ENCODE data around the gene ABCG1.

ABCG1 gene

GRCh38 chr21:42250422-42251403, 31.8 kb downstream of the ABCG1 start:
- TF ChIP-seq, protein P1, sequence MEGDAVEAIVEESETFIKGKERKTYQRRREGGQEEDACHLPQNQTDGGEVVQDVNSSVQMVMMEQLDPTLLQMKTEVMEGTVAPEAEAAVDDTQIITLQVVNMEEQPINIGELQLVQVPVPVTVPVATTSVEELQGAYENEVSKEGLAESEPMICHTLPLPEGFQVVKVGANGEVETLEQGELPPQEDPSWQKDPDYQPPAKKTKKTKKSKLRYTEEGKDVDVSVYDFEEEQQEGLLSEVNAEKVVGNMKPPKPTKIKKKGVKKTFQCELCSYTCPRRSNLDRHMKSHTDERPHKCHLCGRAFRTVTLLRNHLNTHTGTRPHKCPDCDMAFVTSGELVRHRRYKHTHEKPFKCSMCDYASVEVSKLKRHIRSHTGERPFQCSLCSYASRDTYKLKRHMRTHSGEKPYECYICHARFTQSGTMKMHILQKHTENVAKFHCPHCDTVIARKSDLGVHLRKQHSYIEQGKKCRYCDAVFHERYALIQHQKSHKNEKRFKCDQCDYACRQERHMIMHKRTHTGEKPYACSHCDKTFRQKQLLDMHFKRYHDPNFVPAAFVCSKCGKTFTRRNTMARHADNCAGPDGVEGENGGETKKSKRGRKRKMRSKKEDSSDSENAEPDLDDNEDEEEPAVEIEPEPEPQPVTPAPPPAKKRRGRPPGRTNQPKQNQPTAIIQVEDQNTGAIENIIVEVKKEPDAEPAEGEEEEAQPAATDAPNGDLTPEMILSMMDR (conservative IDR thresholded peaks at IDR 0.05; ENCODE audit: low read depth, low read length) = no peak
- H4K20me1 ChIP-seq (ENCODE audit: insufficient read depth) = no peaks in the 10 kb centered on the region
- no peaks in the 10 kb centered on the region for H3K4me1 ChIP-seq (ENCODE audit: low read depth, poor library complexity, severe bottlenecking)
- H3K27me3 ChIP-seq (ENCODE audit: insufficient read depth, low read depth) = no peaks in the 10 kb centered on the region
- no peak overlapping the region for H2AFZ ChIP-seq (ENCODE audit: low read depth)
- H3K79me2 ChIP-seq (ENCODE audit: insufficient read depth, low read depth) = no peaks in the 10 kb centered on the region
- no peak overlapping the region for H3K4me3 ChIP-seq (IDR thresholded peaks at IDR 0.05; ENCODE audit: insufficient read depth, low read depth, low read length)
- no peak overlapping the region for H3K27ac ChIP-seq
- no peak overlapping the region for H3K9ac ChIP-seq
- H3K4me2 ChIP-seq = no peak overlapping the region
- H3K36me3 ChIP-seq (ENCODE audit: insufficient read depth) = no peaks in the 10 kb centered on the region

DNA sequence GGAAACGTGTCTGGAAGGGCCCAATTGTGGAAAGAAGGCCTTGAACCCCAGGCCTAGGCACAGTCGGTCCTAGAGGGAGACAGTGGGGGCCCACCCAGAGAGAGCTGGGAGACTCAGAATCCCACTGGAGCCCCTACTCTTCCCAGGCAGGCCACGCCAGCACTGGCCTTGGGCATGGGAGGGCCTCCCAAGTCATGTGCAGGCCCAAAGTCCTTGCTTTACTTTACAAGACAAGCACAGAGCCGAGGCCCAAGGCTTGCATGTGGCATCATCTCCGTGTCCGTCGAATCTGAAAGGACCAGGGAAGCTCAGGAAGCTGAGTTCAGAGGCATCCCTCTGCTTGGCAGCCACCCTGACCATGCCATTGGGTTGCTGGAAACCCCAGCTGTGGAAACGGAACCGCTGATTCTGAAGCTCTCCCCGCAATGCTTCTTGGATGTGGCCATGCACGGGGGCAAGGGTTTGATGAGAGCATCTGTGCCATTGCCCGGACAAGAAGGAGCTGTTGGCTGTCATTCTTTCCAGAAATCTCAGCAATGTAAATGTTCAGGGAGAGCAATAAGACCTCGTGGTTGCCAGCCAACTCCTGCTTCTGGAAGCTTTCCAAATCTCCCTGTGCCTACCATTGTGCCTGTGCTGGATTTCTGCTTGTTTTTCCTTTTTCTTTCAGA, 32.8 kb downstream of the ABCG1 start:
- H3K79me2 ChIP-seq (ENCODE audit: insufficient read depth, low read depth) = no peaks in the 10 kb centered on the region
- H3K4me1 ChIP-seq (ENCODE audit: low read depth, poor library complexity, severe bottlenecking) = no peaks in the 10 kb centered on the region
- H3K36me3 ChIP-seq (ENCODE audit: insufficient read depth) = no peaks in the 10 kb centered on the region

GRCh38 chr21:42252325-42252654, 33.4 kb downstream of the ABCG1 start:
- Histone ChIP-seq H3K27ac (no peak overlapping the region), H2AFZ (ENCODE audit: low read depth) (no peak overlapping the region), H3K9ac (no peak overlapping the region), H3K27me3 (ENCODE audit: insufficient read depth, low read depth) (no peaks in the 10 kb centered on the region), H3K79me2 (ENCODE audit: insufficient read depth, low read depth) (no peaks in the 10 kb centered on the region), H3K4me2 (no peak overlapping the region), H4K20me1 (ENCODE audit: insufficient read depth) (no peaks in the 10 kb centered on the region), H3K4me1 (ENCODE audit: low read depth, poor library complexity, severe bottlenecking) (no peaks in the 10 kb centered on the region), H3K36me3 (ENCODE audit: insufficient read depth) (no peaks in the 10 kb centered on the region), H3K4me3 (IDR thresholded peaks at IDR 0.05; ENCODE audit: insufficient read depth, low read depth, low read length) (no peak overlapping the region)
- TF ChIP-seq, protein P1 (conservative IDR thresholded peaks at IDR 0.05; ENCODE audit: low read depth, low read length) = no peak

More for the DNA sequence above, 32.8 kb downstream of the ABCG1 start:
- H3K27ac ChIP-seq = no peak overlapping the region
- H3K9ac ChIP-seq = no peak overlapping the region
- no peak overlapping the region for H3K4me3 ChIP-seq (IDR thresholded peaks at IDR 0.05; ENCODE audit: insufficient read depth, low read depth, low read length)
- H2AFZ ChIP-seq (ENCODE audit: low read depth) = no peak overlapping the region
- H3K4me2 ChIP-seq = no peak overlapping the region
- TF ChIP-seq, protein P1 (conservative IDR thresholded peaks at IDR 0.05; ENCODE audit: low read depth, low read length) = no peak
- no peaks in the 10 kb centered on the region for H4K20me1 ChIP-seq (ENCODE audit: insufficient read depth)
- H3K27me3 ChIP-seq (ENCODE audit: insufficient read depth, low read depth) = no peaks in the 10 kb centered on the region

- TF ChIP-seq, protein P1 (conservative IDR thresholded peaks at IDR 0.05; ENCODE audit: low read depth, low read length) = no peak
- Histone ChIP-seq H3K27ac (no peak overlapping the region), H4K20me1 (ENCODE audit: insufficient read depth) (no peaks in the 10 kb centered on the region), H3K79me2 (ENCODE audit: insufficient read depth, low read depth) (no peaks in the 10 kb centered on the region), H3K4me3 (IDR thresholded peaks at IDR 0.05; ENCODE audit: insufficient read depth, low read depth, low read length) (no peak overlapping the region), H3K27me3 (ENCODE audit: insufficient read depth, low read depth) (no peaks in the 10 kb centered on the region), H3K4me2 (no peak overlapping the region), H2AFZ (ENCODE audit: low read depth) (no peak overlapping the region), H3K4me1 (ENCODE audit: low read depth, poor library complexity, severe bottlenecking) (no peaks in the 10 kb centered on the region), H3K9ac (no peak overlapping the region), H3K36me3 (ENCODE audit: insufficient read depth) (no peaks in the 10 kb centered on the region)
Measured at GRCh38 chr21:42252778-42253340, 33.9 kb downstream of the ABCG1 start.

Data from KMS-11 (cell line).